GM21825 (cell line): ENCODE measurements around the gene CDS1.
"Not testable (repeated sequence)": the region's sequence is repeated elsewhere in the genome, so short reads cannot be mapped to it uniquely, and the experiment has no call there.

Source experiments
- ATAC-seq: cut with Tn5 transposase; IDR thresholded peaks from one replicate; pipeline ENCODE4 v1.9.1; 2021; ENCODE audit warnings: mild to moderate bottlenecking, moderate library complexity; ENCODE audit not compliant: unreplicated experiment

Gene CDS1

DNA sequence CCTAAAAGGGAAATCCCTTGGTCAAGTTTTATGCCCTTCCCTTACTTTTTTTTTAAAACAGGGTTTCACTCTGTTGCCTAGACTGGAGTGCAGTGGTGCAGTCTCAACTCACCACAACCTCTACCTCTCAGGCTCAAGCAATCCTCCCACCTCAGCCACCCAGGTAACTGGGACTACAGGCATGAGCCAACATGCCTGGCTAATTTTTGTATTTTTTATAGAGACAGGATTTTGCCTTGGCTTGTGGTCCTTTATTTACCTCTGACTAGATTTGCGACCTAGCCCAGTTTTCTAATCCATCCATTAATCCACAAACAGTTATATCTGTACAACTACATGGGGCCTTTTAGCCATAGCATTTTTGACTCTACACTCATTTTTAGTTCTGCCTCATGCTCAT, 23.7 kb downstream of the CDS1 start:
- ATAC-seq = no peak

DNA sequence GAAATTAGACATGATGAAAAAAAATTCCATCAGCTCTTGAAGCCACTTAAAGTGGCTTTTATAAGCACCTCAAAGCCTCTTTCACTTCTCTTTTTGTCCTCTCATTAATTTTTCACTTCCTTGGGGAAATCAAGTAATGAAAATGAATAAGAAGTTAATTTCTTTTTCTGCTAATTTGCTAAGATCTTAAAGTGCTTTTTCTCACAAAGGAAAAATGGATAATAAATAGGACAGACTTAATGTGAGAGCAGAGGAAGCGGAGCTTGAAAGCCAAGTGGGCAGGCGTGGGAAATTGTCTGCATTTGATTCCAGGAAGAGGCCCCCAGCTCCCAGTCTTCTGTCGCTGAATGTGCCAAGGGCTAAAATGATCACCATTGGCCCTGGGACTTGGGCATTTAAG, 28.6 kb downstream of the CDS1 start:
- ATAC-seq = no peak

DNA sequence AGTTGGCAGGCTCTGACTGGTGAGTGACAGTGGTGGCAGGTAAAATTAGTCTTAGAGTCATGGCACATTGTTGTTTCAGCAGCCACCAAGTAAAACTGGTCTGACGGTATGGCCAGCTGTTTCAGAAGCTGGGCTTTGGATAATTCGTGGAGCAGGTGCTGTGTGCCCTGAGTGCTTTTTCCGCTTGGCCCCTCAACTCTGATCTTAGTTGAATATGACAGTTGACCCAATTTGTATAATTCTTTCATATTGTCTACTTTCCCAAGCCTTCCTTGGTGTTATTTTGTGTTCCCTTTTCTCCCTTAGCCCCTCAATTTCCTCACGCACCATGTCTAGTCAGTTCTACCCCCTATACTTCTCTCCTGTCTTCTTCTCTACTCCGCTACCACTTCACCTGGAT, 32.0 kb downstream of the CDS1 start:
- ATAC-seq = no peak

DNA sequence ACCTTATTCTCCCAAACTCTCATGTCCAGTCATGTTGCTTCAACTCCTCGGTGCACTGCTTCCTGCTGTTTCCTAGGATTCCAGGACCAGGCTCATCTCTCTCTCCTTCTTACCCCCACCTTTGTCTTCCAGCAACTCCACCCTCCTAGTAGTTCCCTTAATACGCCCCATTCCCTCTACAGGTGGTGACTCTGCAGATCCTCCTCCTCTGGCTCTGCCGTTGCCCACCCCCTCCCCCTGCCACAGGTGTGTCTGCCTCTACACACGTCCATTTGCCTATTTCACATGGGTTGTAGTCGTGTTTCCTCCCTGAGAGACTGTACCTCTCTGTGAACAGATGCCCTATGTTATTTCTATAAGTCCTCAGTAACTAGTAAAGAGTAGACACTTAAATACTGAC, 32.4 kb downstream of the CDS1 start:
- no peak for ATAC-seq

DNA sequence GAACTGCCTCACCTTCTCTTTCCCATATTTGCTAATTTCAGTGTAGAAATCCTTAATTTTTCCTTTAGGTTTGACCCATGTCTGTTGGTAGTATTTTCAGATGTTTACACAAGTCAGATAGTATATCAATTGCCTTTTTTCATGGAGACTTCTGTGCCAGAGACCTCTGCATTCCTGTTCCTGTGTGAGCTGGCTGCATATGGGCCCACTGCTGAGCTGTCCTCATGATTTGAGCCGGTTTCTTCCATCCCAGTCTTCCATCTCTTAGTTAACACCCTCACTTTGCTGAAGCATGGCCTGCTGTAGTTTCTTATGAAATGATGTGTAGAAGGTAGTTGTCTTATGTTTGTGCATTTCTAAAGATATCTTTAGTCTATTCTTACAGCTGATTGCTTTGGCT, 40.0 kb downstream of the CDS1 start:
- no peak for ATAC-seq

DNA sequence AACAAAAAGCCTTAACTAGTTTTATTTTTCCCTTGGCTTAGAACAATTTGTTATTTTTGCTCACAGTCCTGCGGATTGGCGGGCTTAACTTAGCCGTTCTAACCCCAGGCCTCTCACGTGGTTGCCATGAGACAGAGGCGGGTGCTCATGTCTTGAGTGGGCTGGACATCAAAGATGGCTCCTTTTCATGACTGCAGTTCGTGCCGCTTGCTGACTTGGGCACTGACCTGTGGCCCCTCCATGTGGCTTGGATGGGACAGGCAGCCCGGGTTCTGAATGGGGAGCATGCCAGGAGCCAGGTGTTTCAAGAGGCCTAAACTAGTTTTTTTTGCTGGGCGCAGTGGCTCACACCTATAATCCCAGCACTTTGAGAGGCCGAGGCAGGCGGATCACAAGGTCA, 40.7 kb downstream of the CDS1 start:
- ATAC-seq = no peak

DNA sequence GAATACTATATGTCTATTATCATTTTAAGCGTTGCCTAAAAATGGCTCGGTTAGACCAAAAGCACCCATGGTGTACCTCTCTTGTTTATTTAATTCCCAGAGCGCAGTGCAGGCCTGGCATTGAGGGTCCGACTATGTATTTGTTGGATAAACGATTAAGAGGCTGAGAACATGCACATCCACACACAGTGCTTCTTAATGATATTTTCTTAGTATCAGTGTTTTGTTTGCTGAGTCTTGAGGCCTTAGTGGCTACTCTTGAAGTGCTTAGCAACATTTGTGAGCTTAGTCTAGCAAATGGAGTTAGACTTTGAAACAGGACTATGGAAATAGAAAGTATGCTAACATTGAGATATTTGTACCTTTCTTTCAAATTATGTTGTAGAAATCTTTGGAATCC, 43.7 kb downstream of the CDS1 start:
- no peak for ATAC-seq

DNA sequence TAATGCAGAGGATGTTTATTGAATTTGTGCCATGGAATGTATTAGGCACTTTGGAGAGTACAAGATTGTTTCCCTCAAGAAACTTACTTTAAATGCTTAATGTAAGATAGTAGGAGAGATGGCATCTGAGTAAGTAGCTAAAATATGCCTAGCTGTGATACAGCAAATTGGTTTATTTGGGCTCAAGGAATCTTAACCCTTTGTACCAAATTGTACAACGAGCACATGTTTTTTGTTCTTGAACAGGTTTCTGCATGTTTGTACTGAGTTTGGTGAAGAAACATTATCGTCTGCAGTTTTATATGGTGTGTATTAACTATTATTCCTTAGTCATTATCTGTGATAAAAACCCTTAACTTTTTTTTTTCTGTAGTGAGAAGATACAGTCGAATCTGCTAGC, 48.6 kb downstream of the CDS1 start:
- ATAC-seq = no peak

DNA sequence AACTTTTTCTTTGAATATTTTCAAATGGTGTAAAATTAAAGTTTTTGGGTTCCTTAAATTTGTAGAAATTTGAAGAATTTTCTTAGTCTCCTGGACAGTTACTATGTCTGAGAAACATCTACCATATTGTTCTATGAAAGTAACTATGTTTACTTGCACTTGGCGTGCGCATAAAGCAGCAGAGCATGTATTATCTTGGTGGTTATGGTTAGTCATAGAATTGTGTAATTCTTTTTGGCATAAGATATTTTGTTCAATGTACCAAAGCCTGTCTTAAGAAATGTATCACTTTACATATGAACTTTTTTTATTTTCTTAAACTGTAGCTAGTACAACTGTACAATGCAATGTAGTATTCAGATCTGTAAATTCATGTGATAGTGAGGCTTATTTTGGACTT, 49.2 kb downstream of the CDS1 start:
- ATAC-seq = no peak

DNA sequence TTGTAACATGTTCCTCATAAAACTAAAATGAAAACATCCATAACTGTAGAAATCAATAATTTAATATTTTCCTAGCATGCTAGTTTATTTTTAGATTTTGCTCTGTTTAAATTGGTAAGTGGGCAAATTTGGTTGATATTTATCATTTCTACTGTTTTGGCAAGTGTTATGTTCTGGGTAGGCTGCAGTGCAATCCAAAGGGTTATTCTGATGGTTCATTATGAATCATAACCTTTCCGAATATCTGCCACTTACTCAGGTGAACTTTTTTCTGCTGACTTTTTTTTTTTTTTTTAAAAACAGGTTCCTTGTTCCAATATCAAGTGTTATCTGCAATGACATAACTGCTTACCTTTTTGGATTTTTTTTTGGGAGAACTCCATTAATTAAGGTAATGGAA, 52.0 kb downstream of the CDS1 start:
- no peak for ATAC-seq

DNA sequence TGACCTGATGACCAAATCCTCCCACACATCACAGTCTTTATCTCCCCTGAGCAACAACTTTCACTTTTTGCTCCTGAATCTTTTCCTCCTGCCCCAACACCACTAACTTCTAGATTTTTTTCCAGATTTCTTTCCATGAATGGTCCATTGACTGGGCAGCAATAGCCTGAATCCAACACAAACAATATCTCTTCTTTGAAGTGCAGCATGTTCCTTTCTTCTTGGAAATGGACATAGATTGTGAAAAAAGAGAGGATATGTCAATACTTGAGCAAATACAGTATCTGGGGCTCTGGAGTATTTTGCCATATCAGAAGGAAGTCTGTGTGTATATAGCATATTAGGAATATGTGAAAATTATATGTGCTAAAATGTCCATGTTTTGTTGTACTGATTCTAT, 55.2 kb downstream of the CDS1 start:
- no peak for ATAC-seq

DNA sequence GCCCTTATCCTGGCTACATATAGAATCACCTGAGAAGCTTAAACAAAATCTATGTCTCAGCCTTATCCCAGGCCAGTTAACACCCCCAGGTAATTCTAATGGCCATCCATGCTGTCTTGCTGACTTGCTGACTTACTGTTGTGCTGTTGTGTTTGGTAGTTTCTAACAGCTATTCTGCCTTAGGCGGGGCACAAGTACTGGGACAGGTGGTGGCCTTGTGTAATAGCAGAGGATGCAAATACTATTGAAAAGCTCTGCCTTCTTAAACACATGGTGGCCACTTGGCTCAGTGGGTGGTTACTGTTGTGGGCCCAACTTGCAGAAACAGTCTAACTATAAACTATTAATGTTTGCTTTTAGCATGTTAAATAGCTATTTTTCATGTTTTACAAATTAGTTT, 56.2 kb downstream of the CDS1 start:
- ATAC-seq = no peak

DNA sequence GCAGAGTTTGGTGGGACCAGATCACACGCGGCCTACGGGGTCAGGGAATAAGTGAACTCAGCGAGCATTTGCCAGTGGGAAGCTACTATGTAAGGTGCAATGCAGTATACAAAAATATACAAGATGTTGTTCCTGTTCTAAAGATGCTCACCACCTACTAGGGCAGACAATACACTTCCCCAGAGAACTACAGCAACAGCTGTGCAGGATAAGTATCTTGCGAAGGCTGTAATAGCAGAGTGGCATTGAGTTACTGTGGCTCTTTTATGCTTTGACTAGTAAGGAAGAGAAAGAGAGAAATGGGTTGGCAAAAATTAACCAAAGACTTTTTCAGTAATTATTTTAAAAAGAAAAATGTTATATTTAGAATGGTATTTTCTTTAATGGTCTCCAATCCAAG, 61.2 kb downstream of the CDS1 start:
- ATAC-seq = no peak

DNA sequence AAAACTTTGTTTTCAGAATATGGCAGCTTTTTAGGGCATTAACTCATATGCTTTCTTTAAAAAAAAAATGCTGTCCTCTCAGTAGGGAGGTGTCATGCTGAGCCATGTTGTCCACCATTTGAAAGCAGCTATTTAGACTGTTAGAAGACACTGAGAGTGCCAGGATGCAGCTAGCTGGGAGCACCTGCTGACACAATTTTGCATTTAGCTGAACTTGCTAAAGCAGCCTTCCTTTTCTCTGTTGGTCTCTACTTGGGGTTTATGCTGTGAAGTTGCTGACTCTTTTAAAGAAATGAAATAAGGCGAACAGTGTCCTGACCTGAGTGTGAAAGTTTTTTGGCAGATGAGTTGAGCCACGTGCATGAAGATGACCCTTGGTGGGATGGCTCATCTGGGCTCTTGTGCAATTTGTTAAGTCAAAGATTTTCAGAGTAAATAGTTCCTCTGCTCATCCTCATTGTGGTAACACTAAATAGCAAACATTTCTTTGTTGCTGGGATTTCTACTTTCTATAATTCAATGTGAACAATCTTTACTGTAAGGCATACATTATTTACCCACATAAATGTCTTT, 64.5 kb downstream of the CDS1 start:
- ATAC-seq = no peak

DNA sequence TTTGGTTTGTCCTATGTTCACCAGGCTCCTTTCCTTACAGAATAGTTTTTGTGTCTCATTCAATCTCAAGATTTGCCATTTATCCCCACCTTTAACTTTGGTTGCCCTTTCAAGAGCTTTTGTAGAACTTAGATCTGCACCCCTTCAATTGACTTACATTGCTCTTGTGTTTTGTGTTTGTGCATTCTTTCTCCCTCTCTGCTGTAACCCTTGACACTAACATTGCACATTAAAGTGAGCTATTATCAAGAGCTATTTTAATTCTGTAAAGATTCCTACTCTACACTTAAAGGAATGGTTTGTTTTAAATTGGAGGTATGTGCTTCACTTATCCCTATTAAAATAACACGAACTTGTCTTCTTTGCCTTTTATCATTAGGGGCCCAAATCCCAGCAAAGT, 65.3 kb downstream of the CDS1 start:
- ATAC-seq = no peak

DNA sequence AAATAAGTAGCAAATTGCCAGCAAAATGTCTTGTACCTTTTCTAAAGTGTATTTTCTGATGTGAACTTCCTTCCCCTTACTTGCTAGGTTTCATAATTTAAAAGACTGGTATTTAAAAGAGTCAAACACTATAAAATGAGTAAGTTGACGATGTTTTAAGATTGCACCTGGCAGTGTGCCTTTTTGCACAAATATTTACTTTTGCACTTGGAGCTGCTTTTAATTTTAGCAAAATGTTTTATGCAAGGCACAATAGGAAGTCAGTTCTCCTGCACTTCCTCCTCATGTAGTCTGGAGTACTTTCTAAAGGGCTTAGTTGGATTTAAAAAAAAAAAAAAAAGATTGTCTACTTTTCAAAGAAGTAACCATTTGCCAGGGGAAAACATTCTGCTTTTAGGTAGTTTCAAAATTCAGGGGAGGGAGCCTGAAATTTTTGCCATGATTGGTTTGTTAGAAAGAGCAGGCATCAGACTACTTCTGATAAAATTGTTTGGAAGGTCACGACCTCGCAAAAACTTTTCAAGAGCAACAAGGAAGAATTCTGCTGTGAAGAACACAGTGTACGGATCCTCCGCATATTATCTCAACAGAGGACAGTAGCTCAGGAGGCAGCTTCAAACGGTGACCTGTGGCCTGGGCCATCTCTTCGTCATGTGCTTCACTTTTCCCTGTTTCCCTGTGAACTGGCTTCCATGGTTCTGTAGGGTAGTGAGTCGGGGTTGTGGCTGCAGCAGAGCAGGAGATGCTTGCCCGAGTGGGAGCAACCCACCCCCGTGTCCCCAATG, 66.1 kb downstream of the CDS1 start:
- ATAC-seq = no peak

DNA sequence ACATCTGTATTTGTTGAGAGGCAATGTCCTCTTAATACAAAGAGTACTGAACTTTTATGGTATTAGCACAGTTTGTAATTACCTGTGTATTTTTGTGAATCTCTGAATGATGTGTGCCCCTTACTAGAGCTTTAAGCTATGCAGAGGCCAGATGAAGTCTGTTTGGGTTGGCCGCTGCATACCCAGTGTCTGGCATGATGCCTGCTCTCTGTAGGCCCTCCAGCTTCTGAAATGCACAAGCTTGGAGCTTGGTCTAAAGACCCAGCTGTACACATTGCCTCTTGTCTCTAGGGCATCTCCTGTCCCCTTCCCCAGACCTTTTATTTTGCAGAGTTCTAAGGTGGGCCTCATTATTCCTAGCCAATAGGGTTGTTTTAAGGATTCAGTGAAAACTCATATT, 68.6 kb downstream of the CDS1 start:
- ATAC-seq = no peak

DNA sequence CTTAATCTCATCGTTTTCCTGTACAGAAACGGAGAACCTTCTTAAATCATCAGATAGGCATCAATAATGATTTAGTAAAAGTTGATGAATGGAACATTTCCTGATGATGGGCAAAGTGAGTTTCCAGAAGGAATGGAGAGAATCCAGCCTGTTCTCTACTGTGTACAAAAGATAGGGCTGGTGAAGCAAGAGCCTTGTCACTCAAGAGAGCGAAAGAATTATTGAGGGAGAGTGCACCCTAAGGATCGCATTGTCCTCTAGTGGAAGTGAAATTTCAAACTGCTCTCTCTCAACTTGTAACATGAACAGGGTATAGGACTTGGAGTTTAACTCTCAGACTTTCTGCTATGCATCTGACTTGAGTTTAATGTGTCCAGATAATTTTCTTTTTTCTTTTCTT, 69.6 kb downstream of the CDS1 start:
- no peak for ATAC-seq

DNA sequence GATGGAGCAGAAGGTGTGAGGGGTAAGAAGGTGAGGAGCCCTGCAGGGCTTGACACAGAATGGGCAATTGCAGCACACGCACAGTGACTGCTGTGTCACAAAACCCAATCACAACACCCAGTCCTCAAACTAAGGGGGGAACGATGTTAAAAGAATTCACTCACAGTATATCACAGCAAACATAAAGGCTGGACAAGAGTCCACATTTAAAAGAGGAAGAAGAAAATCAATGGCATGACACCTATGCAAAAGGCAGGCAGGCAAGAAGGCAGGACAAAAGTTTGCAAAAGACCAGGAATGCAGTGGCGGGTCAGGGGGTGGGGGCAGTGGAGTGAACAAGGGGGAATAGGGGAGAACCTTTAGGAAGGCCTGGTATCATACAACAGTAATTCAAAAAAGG, 77.7 kb downstream of the CDS1 start:
- no peak for ATAC-seq

DNA sequence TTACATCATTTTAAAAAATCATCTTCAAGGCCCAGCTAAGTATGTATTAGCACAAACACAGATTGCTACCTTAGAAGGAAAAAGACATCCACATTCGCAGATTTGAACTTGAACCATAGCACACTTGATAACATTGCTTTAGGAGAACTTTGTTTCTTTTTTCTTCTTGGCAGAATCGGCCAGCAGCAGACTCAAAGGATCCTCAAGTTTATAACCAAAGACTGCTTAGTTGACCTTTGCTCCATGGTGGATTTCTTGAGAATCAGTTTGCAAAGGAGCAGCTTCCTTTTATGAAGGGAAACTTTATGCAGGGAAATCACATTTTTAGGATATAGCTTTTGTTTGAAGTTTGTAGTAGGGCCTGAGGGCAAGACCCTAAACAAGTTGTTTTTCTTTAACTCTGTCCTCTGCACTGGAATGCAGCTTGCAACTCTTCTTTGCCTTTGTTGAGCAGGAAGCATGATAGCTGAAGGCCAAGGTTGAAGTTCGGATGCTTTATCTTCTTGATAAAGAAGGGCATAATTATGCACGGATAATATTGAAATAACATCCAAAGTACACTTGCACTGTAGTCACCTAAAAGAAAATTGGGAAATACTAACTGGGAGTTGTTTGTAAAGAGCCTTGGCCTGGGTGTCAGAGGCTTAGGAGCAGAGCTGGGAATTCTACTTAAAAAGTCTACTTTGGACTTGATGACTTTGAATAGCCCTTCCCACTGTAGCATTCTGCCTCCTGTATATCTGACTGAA, 78.4 kb downstream of the CDS1 start:
- ATAC-seq = no peak

DNA sequence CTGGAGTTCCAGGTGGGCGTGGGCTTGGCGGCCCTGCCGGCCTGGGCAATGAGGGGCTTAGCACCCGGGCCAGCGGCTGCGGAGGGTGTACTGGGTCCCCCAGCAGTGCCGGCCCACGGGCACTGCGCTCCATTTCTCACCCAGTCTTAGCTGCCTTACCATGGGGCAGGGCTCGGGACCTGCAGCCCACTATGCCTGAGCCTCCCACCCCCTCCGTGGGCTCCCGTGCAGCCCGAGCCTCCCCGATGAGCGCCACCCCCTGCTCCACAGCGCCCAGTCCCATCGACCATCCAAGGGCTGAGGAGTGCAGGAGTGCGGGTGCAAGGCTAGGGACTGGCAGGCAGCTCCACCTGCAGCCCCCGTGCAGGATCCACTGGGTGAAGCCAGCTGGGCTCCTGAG, 81.8 kb downstream of the CDS1 start:
- ATAC-seq = not testable (repeated sequence)

DNA sequence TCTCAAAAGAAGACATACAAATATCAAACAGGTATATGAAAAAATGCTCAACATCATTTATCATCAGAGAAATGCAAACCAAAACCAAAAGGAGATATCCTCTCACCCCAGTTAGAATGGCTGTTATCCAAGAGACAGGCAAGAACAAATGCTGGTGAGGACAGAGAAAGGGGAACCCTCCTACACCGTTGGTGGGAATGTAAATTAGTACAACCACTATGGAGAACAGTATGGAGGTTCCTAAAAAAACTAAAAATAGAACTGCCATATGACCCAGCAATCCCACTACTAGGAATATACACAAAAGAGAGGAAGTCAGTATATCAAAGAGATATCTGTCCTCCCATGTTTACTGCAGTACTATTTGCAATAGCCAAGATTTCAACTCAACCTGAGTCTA, 83.5 kb downstream of the CDS1 start:
- no peak for ATAC-seq
